OCI-LY3 (cell line): ENCODE measurements around the gene SMYD2.

ENCODE experiments used
- CTCF ChIP-seq: fragments of 200-600, 300-600 bp; sonication (generic); IDR thresholded peaks from 2 replicates; pipeline ENCODE4 v1.5.1; 2014; ENCODE audit warnings: antibody characterized with exemption, low read length, low read depth
- EZH2phosphoT487 ChIP-seq: fragments of 200-600 bp; shearing (Covaris generic); IDR thresholded peaks from 2 replicates; pipeline ENCODE4 v1.6.1; 2018; ENCODE audit warnings: antibody characterized with exemption, mixed run types, low read depth

- TF ChIP-seq CTCF (no peak), EZH2phosphoT487 (no peak)
Measured at GRCh38 chr1:214378492-214378891, 97.5 kb downstream of the SMYD2 start.
